ENCODE results near the gene CACNA2D3.

DNA sequence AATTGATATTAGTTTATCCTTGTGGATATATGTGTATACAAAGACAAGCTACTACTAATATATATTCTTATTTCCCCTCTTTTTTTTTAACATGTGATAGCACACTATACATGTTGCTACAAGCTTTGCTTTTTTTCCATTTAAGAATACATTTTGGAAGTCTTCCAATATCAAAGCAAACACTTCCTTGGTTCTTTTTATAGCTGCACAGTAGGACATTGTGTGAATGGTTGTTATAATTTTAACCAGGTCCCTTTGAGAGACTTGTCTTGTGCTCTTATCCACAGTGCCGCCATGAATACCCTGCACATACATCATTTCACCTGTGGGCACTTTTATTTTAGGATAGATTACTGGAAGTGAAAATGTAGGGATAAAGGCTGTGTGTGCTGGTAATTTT lies 88.7 kb downstream of the CACNA2D3 start:
- TF ChIP-seq EZH2 (IDR thresholded peaks at IDR 0.05; ENCODE audit: low read depth): no peak
- TF ChIP-seq, protein P1, sequence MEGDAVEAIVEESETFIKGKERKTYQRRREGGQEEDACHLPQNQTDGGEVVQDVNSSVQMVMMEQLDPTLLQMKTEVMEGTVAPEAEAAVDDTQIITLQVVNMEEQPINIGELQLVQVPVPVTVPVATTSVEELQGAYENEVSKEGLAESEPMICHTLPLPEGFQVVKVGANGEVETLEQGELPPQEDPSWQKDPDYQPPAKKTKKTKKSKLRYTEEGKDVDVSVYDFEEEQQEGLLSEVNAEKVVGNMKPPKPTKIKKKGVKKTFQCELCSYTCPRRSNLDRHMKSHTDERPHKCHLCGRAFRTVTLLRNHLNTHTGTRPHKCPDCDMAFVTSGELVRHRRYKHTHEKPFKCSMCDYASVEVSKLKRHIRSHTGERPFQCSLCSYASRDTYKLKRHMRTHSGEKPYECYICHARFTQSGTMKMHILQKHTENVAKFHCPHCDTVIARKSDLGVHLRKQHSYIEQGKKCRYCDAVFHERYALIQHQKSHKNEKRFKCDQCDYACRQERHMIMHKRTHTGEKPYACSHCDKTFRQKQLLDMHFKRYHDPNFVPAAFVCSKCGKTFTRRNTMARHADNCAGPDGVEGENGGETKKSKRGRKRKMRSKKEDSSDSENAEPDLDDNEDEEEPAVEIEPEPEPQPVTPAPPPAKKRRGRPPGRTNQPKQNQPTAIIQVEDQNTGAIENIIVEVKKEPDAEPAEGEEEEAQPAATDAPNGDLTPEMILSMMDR (conservative IDR thresholded peaks at IDR 0.05): no peak

Data from PC-9 (cell line).